GM12872 (cell line): ENCODE results near the gene CAMK1D.

Experiments
- TF ChIP-seq, protein P1 (sequence below): IDR thresholded peaks from 3 replicates; pipeline ENCODE4 v1.5.1; 2011; ENCODE audit warnings: low read depth, mild to moderate bottlenecking, low read length, moderate library complexity; ENCODE audit not compliant: insufficient read depth

Gene CAMK1D

DNA sequence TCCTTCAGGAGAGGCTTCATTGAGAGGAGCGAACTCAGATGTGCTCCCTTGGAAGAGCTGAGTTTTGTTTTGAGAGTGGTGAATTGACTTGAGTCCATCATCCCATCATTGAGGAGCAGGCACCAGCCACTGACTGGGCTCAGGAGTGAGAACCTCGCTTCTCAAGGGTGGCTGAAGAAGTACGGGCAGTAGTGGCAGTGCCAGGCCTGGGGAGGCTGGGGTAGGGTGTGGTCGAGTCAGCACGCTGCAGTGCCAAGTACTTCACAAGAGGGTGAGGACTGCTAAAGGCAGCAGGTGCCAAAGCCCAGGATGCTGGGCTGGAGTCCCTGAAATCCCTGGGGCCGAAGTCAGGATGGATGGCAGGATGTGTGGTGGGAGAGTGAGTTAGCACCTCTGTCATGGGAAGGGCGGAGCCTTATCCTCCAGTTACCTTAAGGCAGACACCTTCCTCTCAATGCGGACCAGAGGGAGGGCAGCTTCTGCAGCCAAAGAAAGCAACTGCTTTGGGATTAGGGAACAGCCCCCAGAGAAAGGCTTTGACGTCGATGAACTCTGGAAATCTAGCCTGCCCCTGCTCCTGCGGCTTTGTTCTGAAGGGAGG is 210.3 kb downstream of the CAMK1D start:
- TF ChIP-seq, protein P1, sequence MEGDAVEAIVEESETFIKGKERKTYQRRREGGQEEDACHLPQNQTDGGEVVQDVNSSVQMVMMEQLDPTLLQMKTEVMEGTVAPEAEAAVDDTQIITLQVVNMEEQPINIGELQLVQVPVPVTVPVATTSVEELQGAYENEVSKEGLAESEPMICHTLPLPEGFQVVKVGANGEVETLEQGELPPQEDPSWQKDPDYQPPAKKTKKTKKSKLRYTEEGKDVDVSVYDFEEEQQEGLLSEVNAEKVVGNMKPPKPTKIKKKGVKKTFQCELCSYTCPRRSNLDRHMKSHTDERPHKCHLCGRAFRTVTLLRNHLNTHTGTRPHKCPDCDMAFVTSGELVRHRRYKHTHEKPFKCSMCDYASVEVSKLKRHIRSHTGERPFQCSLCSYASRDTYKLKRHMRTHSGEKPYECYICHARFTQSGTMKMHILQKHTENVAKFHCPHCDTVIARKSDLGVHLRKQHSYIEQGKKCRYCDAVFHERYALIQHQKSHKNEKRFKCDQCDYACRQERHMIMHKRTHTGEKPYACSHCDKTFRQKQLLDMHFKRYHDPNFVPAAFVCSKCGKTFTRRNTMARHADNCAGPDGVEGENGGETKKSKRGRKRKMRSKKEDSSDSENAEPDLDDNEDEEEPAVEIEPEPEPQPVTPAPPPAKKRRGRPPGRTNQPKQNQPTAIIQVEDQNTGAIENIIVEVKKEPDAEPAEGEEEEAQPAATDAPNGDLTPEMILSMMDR: no peak

DNA sequence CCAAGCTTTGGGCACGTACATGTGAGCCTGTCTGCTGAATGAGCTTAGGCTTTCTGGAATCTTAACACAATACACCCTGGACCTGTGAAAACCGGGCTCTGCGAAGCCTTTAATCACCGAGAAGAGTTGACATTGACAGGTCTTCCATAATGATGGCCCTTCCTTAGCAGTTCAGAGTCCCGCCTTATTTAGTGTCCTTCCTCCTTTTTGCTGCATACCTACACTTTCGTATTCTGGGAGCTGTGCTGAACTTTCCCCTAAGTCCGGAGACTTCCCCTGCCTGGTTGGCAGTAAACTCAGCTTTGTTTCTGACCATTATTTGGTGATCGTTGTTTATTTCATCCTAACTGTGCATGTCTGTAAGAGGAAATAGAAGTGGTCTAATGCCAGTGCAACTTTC is 212.0 kb downstream of the CAMK1D start:
- TF ChIP-seq, protein P1: no peak

DNA sequence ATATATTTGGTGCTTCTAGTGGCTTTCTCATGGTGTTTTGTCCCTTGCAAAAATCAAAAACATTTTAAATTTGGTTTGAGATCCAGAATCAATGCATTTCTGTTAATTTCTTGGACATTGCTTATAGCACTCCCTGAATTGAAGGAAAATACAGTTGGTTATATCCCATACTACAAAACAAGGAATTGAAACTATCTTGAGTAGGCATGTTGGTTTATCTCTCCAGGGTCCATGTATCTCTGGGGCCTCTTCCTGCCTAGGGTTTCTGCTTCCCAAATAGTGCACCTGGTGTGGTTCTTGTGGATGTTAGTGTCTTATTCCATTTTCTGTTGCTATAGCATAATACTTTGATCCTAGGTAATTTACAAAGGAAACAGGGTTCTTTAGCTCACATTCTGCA is 212.4 kb downstream of the CAMK1D start:
- TF ChIP-seq, protein P1: no peak

DNA sequence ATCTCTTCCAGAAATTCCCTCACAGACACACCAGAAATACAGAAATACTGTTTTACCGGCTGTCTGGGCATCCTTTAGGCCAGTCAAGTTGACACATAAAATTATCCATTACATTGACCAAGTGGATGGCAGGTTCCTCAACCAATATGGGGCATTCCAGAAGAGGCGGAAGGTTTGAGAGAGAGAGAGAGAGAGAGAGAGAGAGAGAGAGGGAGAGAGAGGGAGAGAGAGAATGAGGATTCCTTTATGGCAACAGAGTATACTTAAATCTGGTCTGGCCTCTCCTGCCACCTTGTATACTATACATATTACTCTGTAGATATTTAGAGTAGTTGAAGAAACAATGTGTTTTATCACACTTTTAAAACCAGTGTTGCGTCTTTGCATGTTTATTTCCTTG is 214.1 kb downstream of the CAMK1D start:
- TF ChIP-seq, protein P1: no peak

DNA sequence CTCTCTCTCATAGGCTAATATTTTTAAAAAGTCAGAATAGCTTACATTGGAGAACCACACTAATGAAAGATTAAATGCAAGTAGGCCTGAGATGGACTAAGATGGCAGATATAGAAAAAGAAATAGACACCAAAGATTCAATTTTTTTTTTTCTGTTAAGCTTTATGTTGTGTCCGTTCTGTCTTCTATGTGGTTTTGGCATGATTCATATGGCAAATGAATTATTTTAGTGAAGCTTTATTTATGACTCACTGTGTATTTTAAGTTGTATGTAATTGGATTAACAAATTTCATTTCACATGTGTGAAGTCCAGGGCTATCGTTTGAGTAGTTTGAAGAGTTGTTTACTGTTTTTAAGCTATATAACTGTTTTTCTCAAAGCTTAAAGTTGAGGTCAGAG is 214.8 kb downstream of the CAMK1D start:
- TF ChIP-seq, protein P1: no peak

DNA sequence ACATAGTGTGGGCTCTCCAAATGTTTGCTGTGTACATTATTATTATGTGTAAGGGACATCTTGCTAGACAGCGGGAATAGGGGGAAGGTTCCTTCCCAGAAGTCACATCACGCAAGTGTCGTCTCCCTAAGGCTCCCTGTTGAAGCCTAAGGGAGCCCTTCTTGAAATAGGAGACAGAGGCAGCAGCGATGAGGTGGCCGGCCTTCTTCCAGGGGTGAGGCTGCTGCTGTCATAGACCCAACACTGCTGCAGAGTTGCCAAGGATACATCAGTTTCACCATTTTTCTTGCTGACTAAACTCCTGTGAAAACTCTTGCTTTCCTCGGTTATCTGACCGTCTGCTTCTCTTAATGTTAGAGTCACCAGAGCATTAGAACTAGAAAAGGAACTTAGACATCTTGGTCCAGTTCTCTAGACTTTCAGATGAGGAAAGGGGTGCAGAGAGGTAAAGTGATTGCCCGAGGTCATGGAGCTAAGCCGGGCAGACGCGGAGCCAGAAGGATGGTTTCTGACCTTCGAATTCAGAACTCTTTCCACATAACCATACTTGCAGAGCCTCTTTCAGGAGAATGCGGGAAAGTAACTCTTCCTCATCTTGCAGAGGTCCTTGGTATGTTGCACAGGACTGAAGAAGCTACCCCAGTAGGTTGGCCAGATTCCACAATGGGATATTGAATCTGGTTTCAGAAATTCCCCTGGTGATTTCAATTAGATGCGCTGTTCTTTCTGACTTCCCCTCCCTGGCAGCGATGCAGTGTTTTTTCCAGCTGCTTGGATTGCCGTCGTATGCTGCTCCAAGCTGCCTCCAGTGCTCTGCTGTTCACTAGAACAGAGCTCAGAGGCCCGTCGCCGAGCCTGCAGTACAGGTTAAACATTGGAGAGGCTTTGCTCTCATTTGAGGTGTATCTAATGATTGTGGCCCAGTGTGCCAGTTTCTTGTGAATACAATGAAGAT is 217.1 kb downstream of the CAMK1D start:
- TF ChIP-seq, protein P1: no peak

DNA sequence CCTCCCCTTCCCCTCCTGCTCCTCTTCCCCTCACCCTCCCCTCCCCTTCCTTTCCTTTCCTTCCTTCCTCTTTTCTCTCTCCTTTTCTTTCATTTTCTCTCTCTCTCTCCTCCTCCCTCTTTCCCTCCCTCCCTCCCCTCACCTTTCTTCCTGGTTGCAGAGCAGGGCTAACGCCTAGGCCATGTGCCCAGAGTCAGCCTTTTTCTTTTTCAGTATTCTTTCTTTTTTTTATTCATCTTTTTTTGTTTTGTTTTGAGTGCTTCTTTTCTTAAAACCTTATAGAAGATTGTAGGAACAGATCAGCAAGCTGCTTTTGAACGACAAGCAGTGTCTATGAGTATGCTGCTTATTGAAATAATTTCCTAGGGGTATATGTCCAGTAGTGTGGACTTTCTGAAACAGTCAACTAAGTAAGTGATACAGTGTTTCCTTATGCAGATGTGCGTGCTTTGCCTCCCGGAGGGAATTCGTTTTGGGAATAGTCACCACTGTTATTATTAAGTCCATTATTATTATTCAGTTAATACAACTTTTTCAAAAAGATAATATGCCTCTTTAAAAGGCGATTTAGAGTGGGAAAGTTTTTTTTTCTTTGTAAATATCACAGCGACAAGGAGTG is 219.2 kb downstream of the CAMK1D start:
- TF ChIP-seq, protein P1: no peak
